Body of pancreas (tissue), 4 donors: Measurements from ENCODE around the gene PRDM16. TPM values are rescaled to one million over a fixed set of nuclear protein-coding genes. Genes with fewer than 3 reads are reported as not detected.

Experiments
- ATAC-seq: fragments of 150-250 bp; one replicate; pipeline ENCODE4 v1.9.1; 2016
- DNase-seq, 4 donors: peaks; one replicate each; pipeline ENCODE4 v3.0.0-alpha.2; 2019
- H3K27ac ChIP-seq, 4 donors: fragments of 200-600 bp; sonication (generic); 1 replicate in 3 of 4; 2 replicates in 1 of 4; pipeline versions ENCODE4 v1.5.1 to v1.6.1; 2016 to 2019; ENCODE audit warnings: mild to moderate bottlenecking in 1 of 4, mixed read lengths in 1 of 4, moderate library complexity in 1 of 4
- H3K27me3 ChIP-seq, 2 donors: fragments of 200-600 bp; sonication (generic); one replicate each; pipeline ENCODE4 v1.6.0; 2016; ENCODE audit warnings: mild to moderate bottlenecking in 1 of 2
- H3K36me3 ChIP-seq, 2 donors: fragments of 200-600 bp; sonication (generic); replicated peaks in 1 of 2; 2 replicates each; pipeline ENCODE4 v1.5.1; 2016; ENCODE audit warnings: low read depth in 2 of 2; ENCODE audit not compliant: insufficient read depth in 1 of 2
- H3K4me1 ChIP-seq: fragments of 200-600 bp; sonication (generic); one replicate; pipeline ENCODE4 v1.6.0; 2016
- H3K4me3 ChIP-seq, 2 donors: fragments of 200-600 bp; sonication (generic); 1 replicate in 1 of 2; 2 replicates in 1 of 2; pipeline ENCODE4 v1.5.1; 2016 to 2019
- H3K9me3 ChIP-seq, 3 donors: fragments of 200-600 bp; sonication (generic); 1 replicate in 2 of 3; 2 replicates in 1 of 3; pipeline ENCODE4 v1.5.1; 2016
- CTCF ChIP-seq, 7 experiments: fragments of 450-650 bp in 4 of 7; fragments of 200-600 bp in 3 of 7; sonication (generic) in 3 of 7; IDR thresholded peaks; one replicate each; pipeline ENCODE4 v1.5.1; 2016 to 2019; ENCODE audit warnings: antibody characterized with exemption in 7 of 7
- POLR2A ChIP-seq, 3 donors: fragments of 450-650 bp; IDR thresholded peaks; one replicate each; pipeline ENCODE4 v1.6.1; 2016; ENCODE audit warnings: antibody characterized with exemption in 3 of 3, mild to moderate bottlenecking in 2 of 3
- WGBS, 2 donors: methylation state at CpG; one replicate each; pipeline ENCODE4 v1.1.5; 2017; 5-methylcytosine and 5-hydroxymethylcytosine counted together
- intact Hi-C: fragments of 100-400 bp; cut with DNase I; formaldehyde crosslinking; loops from one replicate; pipeline ENCODE4 v1.15.1; 2023
- total RNA-seq, 2 donors: library from RNA; depleted of rRNA; stranded (reverse); fragments of >200 nt; gene quantifications; one replicate each; pipeline ENCODE4 v1.1.0, GENCODE V29; 2016

PRDM16 gene
- total RNA-seq, 2 donors from 2014 or later: 15.2 to 16.6 TPM

- Histone ChIP-seq H3K9me3 (no peaks in the 10 kb centered on the region), H3K4me3 (no peak overlapping the region), H3K36me3 (no peaks in the 10 kb centered on the region), H3K4me1 (no peaks in the 10 kb centered on the region), H3K27ac (no peak overlapping the region), H3K27me3 (no peaks in the 10 kb centered on the region)
- TF ChIP-seq CTCF (IDR thresholded peaks at IDR 0.05) (no peak), POLR2A (IDR thresholded peaks at IDR 0.05) (no peak)
- no peak for ATAC-seq
- DNase-seq: no peak
- intact Hi-C loops: no loop called here
- WGBS, 2 donors: 55 to 90% methylated on average over 1 of the region's 1 CpG
Measured at GRCh38 chr1:3026124-3026523, 42.9 kb upstream of the PRDM16 start.

- Histone ChIP-seq H3K36me3 (no peaks in the 10 kb centered on the region), H3K9me3 (no peaks in the 10 kb centered on the region), H3K27ac (no peak overlapping the region), H3K4me1 (no peaks in the 10 kb centered on the region), H3K27me3 (no peaks in the 10 kb centered on the region), H3K4me3 (no peak overlapping the region)
- ATAC-seq: no peak
- no peak for DNase-seq
- WGBS, 2 donors: 73 to 77% methylated on average over 11 of the region's 11 CpGs
- intact Hi-C loops: no loop called here
- TF ChIP-seq POLR2A (IDR thresholded peaks at IDR 0.05) (no peak), CTCF (IDR thresholded peaks at IDR 0.05) (no peak)
Measured at GRCh38 chr1:3026581-3027391, 42.2 kb upstream of the PRDM16 start.

GRCh38 chr1:3027611-3028371 is 41.2 kb upstream of the PRDM16 start:
- 81 to 90% methylated on average over 2 to 20 of the region's 20 CpGs for WGBS, 2 donors
- no peak overlapping the region for H3K4me3 ChIP-seq
- no peaks in the 10 kb centered on the region for H3K36me3 ChIP-seq
- ATAC-seq: no peak
- intact Hi-C loops: no loop called here
- H3K9me3 ChIP-seq: no peaks in the 10 kb centered on the region
- H3K27ac ChIP-seq: no peak overlapping the region
- no peaks in the 10 kb centered on the region for H3K27me3 ChIP-seq
- TF ChIP-seq POLR2A (IDR thresholded peaks at IDR 0.05): no peak
- no peak for TF ChIP-seq CTCF (IDR thresholded peaks at IDR 0.05)
- no peaks in the 10 kb centered on the region for H3K4me1 ChIP-seq
- no peak for DNase-seq

GRCh38 chr1:3028531-3029282 is 40.3 kb upstream of the PRDM16 start:
- Histone ChIP-seq H3K4me3 (no peak overlapping the region), H3K9me3 (no peaks in the 10 kb centered on the region), H3K36me3 (no peaks in the 10 kb centered on the region), H3K27ac (no peak overlapping the region), H3K27me3 (no peaks in the 10 kb centered on the region), H3K4me1 (no peaks in the 10 kb centered on the region)
- DNase-seq: no peak
- WGBS, 2 donors: 31 to 47% methylated on average over 10 to 32 of the region's 32 CpGs
- ATAC-seq: no peak
- intact Hi-C loops: no loop called here
- TF ChIP-seq POLR2A (IDR thresholded peaks at IDR 0.05) (no peak), CTCF (IDR thresholded peaks at IDR 0.05) (no peak)
